Upper lobe of right lung (tissue), 1 donor: Measurements from ENCODE around the gene HOXB2. TPM values are rescaled to one million over a fixed set of nuclear protein-coding genes. Genes with fewer than 3 reads are reported as not detected.
A peak's percentile ranks its signal among the peaks of the same experiment; 100 is the strongest.

ENCODE experiments used
- ATAC-seq: fragments of 200-7000 bp; cut with Tn5 transposase; one replicate; pipeline ENCODE4 v1.9.1; 2020; ENCODE audit warnings: mild to moderate bottlenecking, moderate library complexity
- DNase-seq: peaks from one replicate; pipeline ENCODE4 v3.0.0-alpha.2; 2020
- H3K27ac ChIP-seq: fragments of 200-600 bp; one replicate; pipeline ENCODE4 v1.8.0; 2022
- H3K27me3 ChIP-seq: fragments of 200-600 bp; one replicate; pipeline ENCODE4 v1.8.0; 2022; ENCODE audit warnings: mild to moderate bottlenecking
- H3K36me3 ChIP-seq: fragments of 200-600 bp; one replicate; pipeline ENCODE4 v1.8.0; 2022
- H3K4me1 ChIP-seq: fragments of 200-600 bp; one replicate; pipeline ENCODE4 v1.8.0; 2022
- H3K4me3 ChIP-seq: fragments of 200-600 bp; one replicate; pipeline ENCODE4 v1.8.0; 2022; ENCODE audit warnings: mild to moderate bottlenecking
- H3K9me3 ChIP-seq: fragments of 200-600 bp; one replicate; pipeline ENCODE4 v1.8.0; 2022
- intact Hi-C: fragments of 100-400 bp; cut with DNase I; formaldehyde crosslinking; loops from one replicate; pipeline ENCODE4 v1.11.0; 2022
- total RNA-seq: library from RNA; stranded (reverse); fragmentation: NEBNext Ultra II Directional; extraction: Animal tissue kit (Norgen Biotek cat#: 25700); gene quantifications from one replicate; pipeline ENCODE4 v1.2.1, GENCODE V29; 2021
- TF ChIP-seq, protein P1 (sequence below): fragments of 200-600 bp; IDR thresholded peaks from one replicate; pipeline ENCODE4 v1.8.0; 2022; ENCODE audit warnings: antibody characterized with exemption
- donor health status: DM: no; HTN: yes; CAD: no; lungs with severe emphysema.

Gene HOXB2
- total RNA-seq, 1 donor from 2014 or later = 11.0 TPM

- TF ChIP-seq, protein P1, sequence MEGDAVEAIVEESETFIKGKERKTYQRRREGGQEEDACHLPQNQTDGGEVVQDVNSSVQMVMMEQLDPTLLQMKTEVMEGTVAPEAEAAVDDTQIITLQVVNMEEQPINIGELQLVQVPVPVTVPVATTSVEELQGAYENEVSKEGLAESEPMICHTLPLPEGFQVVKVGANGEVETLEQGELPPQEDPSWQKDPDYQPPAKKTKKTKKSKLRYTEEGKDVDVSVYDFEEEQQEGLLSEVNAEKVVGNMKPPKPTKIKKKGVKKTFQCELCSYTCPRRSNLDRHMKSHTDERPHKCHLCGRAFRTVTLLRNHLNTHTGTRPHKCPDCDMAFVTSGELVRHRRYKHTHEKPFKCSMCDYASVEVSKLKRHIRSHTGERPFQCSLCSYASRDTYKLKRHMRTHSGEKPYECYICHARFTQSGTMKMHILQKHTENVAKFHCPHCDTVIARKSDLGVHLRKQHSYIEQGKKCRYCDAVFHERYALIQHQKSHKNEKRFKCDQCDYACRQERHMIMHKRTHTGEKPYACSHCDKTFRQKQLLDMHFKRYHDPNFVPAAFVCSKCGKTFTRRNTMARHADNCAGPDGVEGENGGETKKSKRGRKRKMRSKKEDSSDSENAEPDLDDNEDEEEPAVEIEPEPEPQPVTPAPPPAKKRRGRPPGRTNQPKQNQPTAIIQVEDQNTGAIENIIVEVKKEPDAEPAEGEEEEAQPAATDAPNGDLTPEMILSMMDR = no peak
- Histone ChIP-seq H3K4me1 (peaks cover 39% of the 10 kb centered on the region), H3K36me3 (no peaks in the 10 kb centered on the region), H3K27me3 (peaks cover 73% of the 10 kb centered on the region), H3K9me3 (no peaks in the 10 kb centered on the region), H3K4me3 (peak overlapping the region; percentile 55), H3K27ac (peak overlapping the region; percentile 85)
- no peak for DNase-seq
- intact Hi-C loops = loop anchor here (5.0 kb wide), 1 partner anchor 239 kb away; no protein-coding TSS in a partner anchor
- no peak for ATAC-seq
These were observed 46.5 kb upstream of the HOXB2 start for GRCh38 chr17:48591255-48592056.

DNA sequence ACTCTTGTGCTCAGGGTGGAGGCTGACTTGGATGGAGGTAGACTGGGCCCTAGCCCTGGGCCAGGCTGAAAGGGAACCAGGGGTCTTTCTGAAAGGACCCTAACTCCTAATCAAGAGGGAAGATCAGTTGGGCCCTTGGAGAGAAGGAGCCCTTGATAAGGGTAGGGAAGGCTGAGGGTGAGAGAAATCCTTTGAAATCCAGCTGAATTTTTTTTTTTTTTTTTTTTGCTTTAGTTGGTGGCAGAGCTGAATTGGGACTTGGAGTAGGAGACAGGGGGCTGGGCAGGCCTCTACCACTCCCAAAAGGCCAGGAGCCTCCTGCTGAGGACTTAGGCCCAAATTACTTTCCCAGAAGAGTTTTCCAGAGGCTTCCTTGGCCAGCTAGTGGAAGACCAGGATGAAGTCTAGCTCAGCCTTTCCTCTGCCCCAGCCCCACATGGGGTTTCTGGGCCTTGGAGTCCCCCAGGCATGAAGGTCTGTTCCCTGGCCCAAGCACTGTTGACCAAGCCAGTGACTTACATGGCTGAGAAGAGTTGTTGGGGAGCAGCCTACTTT, 45.8 kb upstream of the HOXB2 start:
- ATAC-seq (no peak), DNase-seq (no peak)
- Histone ChIP-seq H3K27me3 (peaks cover 73% of the 10 kb centered on the region), H3K4me1 (peaks cover 46% of the 10 kb centered on the region), H3K36me3 (no peaks in the 10 kb centered on the region), H3K9me3 (no peaks in the 10 kb centered on the region), H3K27ac (peak overlapping the region; percentile 85), H3K4me3 (peak overlapping the region; percentile 55)
- intact Hi-C loops = loop anchor here (5.0 kb wide), 1 partner anchor 238 kb away; no protein-coding TSS in a partner anchor
- TF ChIP-seq, protein P1 = no peak

GRCh38 chr17:48589831-48590606, 45.1 kb upstream of the HOXB2 start, which contains the start of gene HOXB3:
Gene HOXB3 (minus strand): TSS chr17:48590241. CDS start chr17:48552474, 37,767 bp downstream.
- peaks cover 68% of the 10 kb centered on the region for H3K27me3 ChIP-seq

DNA sequence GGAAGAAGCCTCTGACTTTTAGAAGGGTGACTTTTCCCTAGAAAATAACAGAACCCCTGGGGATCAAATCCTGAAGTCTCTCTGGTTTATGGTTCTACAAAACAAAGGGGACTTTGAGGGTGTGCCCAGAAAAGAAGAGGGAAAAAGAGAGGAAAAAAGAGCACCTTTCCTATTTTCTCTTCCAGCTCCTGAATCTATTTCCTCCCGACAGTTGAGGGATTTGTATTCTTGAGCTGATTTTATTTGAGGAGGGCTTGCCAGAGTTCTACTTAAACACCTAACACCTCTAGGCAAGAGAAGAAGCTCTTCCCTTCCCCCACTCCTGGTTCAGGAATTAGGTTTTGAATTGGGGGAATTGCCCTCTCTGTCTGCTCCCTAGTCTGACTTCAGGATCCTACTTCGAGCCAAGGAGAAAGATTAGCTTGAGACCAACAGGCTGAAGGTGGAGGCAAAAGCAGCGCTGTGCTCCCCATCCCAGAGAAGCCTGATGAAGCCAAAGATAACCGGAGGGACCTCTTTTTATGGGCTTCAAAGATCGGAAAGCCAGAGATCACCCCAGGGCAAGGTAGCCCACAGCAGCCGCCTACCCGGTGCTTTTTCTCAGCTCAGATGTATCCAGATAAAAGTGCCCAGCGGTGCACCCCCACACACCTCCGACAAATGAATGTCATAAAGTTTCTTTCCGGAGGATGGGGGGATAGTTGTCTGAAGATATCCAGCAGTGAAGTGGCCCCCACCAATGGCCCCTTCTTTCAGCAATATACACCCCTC, 44.3 kb upstream of the HOXB2 start:
- H3K9me3 ChIP-seq = no peaks in the 10 kb centered on the region

More at GRCh38 chr17:48589831-48590606, 45.1 kb upstream of the HOXB2 start, which contains the start of gene HOXB3:
- peak within 1 kb of the TSS; percentile 85 for H3K27ac ChIP-seq
- TF ChIP-seq, protein P1 = no peak
- no peak for DNase-seq
- intact Hi-C loops = loop anchor here (5.0 kb wide), 1 partner anchor 238 kb away; no protein-coding TSS in a partner anchor
- no peaks in the 10 kb centered on the region for H3K9me3 ChIP-seq
- no peaks in the 10 kb centered on the region for H3K36me3 ChIP-seq
- ATAC-seq = no peak
- H3K4me1 ChIP-seq = peaks cover 48% of the 10 kb centered on the region
- H3K4me3 ChIP-seq = peak within 1 kb of the TSS; percentile 55

More for the DNA sequence above, 44.3 kb upstream of the HOXB2 start:
- peaks cover 45% of the 10 kb centered on the region for H3K4me1 ChIP-seq
- no peak for DNase-seq
- ATAC-seq = no peak
- intact Hi-C loops = no loop called here
- H3K27ac ChIP-seq = peak overlapping the region; percentile 85
- peak overlapping the region; percentile 55 for H3K4me3 ChIP-seq
- H3K27me3 ChIP-seq = peaks cover 64% of the 10 kb centered on the region
- H3K36me3 ChIP-seq = no peaks in the 10 kb centered on the region
- TF ChIP-seq, protein P1 = no peak
